ENCODE data around the gene ZNF689. TPM values are rescaled to one million over a fixed set of nuclear protein-coding genes. Genes with fewer than 3 reads are reported as not detected.

The ZNF689 gene
- polyA plus RNA-seq, 1 donor from 2014 or later: 10.6 TPM

GRCh38 chr16:30619638-30620037 is 9.4 kb upstream of the ZNF689 start:
- Histone ChIP-seq H3K27ac (ENCODE audit: low read length) (no peak overlapping the region), H4K20me1 (ENCODE audit: insufficient read depth) (no peaks in the 10 kb centered on the region), H3K36me3 (ENCODE audit: insufficient read depth, low read length) (no peaks in the 10 kb centered on the region), H3K4me3 (ENCODE audit: low read length) (no peak overlapping the region), H2AFZ (ENCODE audit: low read depth, low read length) (no peak overlapping the region), H3K9me3 (ENCODE audit: low read length) (no peaks in the 10 kb centered on the region), H3F3A (ENCODE audit: insufficient read depth, low read length, poor library complexity, severe bottlenecking) (no peaks in the 10 kb centered on the region), H3K79me2 (replicated peaks; ENCODE audit: insufficient read depth, low read length) (no peaks in the 10 kb centered on the region), H3K9ac (ENCODE audit: low read length) (no peak overlapping the region), H3K27me3 (ENCODE audit: insufficient read depth, low read depth, low read length) (no peaks in the 10 kb centered on the region), H3K9me2 (ENCODE audit: insufficient read depth, low read length) (no peaks in the 10 kb centered on the region), H3K4me2 (ENCODE audit: low read length) (no peak overlapping the region)
- TF ChIP-seq SMC3 (conservative IDR thresholded peaks at IDR 0.05; ENCODE audit: poor library complexity) (no peak), RAD21 (conservative IDR thresholded peaks at IDR 0.05) (no peak), CTCF (IDR thresholded peaks at IDR 0.05; ENCODE audit: poor library complexity, severe bottlenecking) (no peak), POLR2AphosphoS5 (IDR thresholded peaks at IDR 0.05) (no peak), TAF1 (IDR thresholded peaks at IDR 0.05; ENCODE audit: low read depth) (no peak), EZH2 (IDR thresholded peaks at IDR 0.05; ENCODE audit: borderline replicate concordance, insufficient read depth, low read length, poor library complexity, severe bottlenecking) (no peak), EP300 (conservative IDR thresholded peaks at IDR 0.05; ENCODE audit: poor library complexity, severe bottlenecking) (no peak), REST (IDR thresholded peaks at IDR 0.05; ENCODE audit: borderline replicate concordance) (no peak), MXI1 (conservative IDR thresholded peaks at IDR 0.05; ENCODE audit: poor library complexity, severe bottlenecking) (no peak)

GRCh38 chr16:30619202-30619601 is 9.0 kb upstream of the ZNF689 start:
- Histone ChIP-seq H3K9me3 (ENCODE audit: low read length) (no peaks in the 10 kb centered on the region), H3K27me3 (ENCODE audit: insufficient read depth, low read depth, low read length) (no peaks in the 10 kb centered on the region), H3K4me2 (ENCODE audit: low read length) (no peak overlapping the region), H3K79me2 (replicated peaks; ENCODE audit: insufficient read depth, low read length) (no peaks in the 10 kb centered on the region), H3K4me3 (ENCODE audit: low read length) (no peak overlapping the region), H2AFZ (ENCODE audit: low read depth, low read length) (no peak overlapping the region), H4K20me1 (ENCODE audit: insufficient read depth) (no peaks in the 10 kb centered on the region), H3K9me2 (ENCODE audit: insufficient read depth, low read length) (no peaks in the 10 kb centered on the region), H3F3A (ENCODE audit: insufficient read depth, low read length, poor library complexity, severe bottlenecking) (no peaks in the 10 kb centered on the region), H3K36me3 (ENCODE audit: insufficient read depth, low read length) (no peaks in the 10 kb centered on the region), H3K27ac (ENCODE audit: low read length) (no peak overlapping the region), H3K9ac (ENCODE audit: low read length) (no peak overlapping the region)
- no peak for TF ChIP-seq MXI1 (conservative IDR thresholded peaks at IDR 0.05; ENCODE audit: poor library complexity, severe bottlenecking)
